OCI-LY3 (cell line): Measurements from ENCODE around the gene B4GALT3.

Experiments
- H2AFZ ChIP-seq: fragments of 200-600, 300-600 bp; shearing (Covaris generic); 2 replicates; pipeline ENCODE4 v1.6.0; 2014; ENCODE audit warnings: antibody characterized with exemption, low read depth, low read length
- H3K27ac ChIP-seq: fragments of 200-600, 300-600 bp; sonication (generic); 2 replicates; pipeline ENCODE4 v1.5.1; 2014; ENCODE audit warnings: mild to moderate bottlenecking, low read length, moderate library complexity, mixed read lengths
- H3K27me3 ChIP-seq: fragments of 200-600, 300-600 bp; sonication (generic); 2 replicates; pipeline ENCODE4 v1.6.1; 2014; ENCODE audit warnings: low read depth, low read length, mixed read lengths
- H3K36me3 ChIP-seq: fragments of 200-600, 300-600 bp; sonication (generic); replicated peaks from 2 replicates; pipeline ENCODE3; 2014; ENCODE audit warnings: low read depth, low read length, mixed read lengths
- H3K4me1 ChIP-seq: fragments of 300-600, 200-600 bp; sonication (generic); 2 replicates; pipeline ENCODE4 v1.6.1; 2014; ENCODE audit warnings: low read length, mixed read lengths
- H3K4me2 ChIP-seq: fragments of 200-600, 300-600 bp; sonication (generic); 2 replicates; pipeline ENCODE4 v1.6.1; 2014; ENCODE audit warnings: low read length, mixed read lengths
- H3K4me3 ChIP-seq: fragments of 300-600, 200-600 bp; sonication (generic); 2 replicates; pipeline ENCODE4 v1.5.1; 2014; ENCODE audit warnings: antibody characterized with exemption, mild to moderate bottlenecking, low read length, moderate library complexity
- H3K79me2 ChIP-seq: fragments of 300-600, 200-600 bp; shearing (Covaris generic); 2 replicates; pipeline ENCODE4 v1.6.1; 2014; ENCODE audit warnings: mild to moderate bottlenecking, low read length, mixed read lengths
- H3K9ac ChIP-seq: fragments of 300-600, 200-600 bp; shearing (Covaris generic); 2 replicates; pipeline ENCODE4 v1.6.0; 2014; ENCODE audit warnings: mild to moderate bottlenecking, low read length, moderate library complexity
- H3K9me3 ChIP-seq: fragments of 200-600, 300-600 bp; shearing (Covaris generic); 2 replicates; pipeline ENCODE4 v1.6.1; 2014; ENCODE audit warnings: low read length, mixed read lengths; ENCODE audit not compliant: insufficient read depth
- H4K20me1 ChIP-seq: fragments of 200-600, 300-600 bp; sonication (generic); 2 replicates; pipeline ENCODE4 v1.6.1; 2016; ENCODE audit warnings: low read length, mixed read lengths; ENCODE audit not compliant: insufficient read depth
- EZH2phosphoT487 ChIP-seq: fragments of 200-600 bp; shearing (Covaris generic); IDR thresholded peaks from 2 replicates; pipeline ENCODE4 v1.6.1; 2018; ENCODE audit warnings: antibody characterized with exemption, mixed run types, low read depth
- TF ChIP-seq, protein P1 (sequence below): fragments of 200-600, 300-600 bp; sonication (generic); IDR thresholded peaks from 2 replicates; pipeline ENCODE4 v1.5.1; 2014; ENCODE audit warnings: antibody characterized with exemption, low read length, low read depth

Gene B4GALT3

DNA sequence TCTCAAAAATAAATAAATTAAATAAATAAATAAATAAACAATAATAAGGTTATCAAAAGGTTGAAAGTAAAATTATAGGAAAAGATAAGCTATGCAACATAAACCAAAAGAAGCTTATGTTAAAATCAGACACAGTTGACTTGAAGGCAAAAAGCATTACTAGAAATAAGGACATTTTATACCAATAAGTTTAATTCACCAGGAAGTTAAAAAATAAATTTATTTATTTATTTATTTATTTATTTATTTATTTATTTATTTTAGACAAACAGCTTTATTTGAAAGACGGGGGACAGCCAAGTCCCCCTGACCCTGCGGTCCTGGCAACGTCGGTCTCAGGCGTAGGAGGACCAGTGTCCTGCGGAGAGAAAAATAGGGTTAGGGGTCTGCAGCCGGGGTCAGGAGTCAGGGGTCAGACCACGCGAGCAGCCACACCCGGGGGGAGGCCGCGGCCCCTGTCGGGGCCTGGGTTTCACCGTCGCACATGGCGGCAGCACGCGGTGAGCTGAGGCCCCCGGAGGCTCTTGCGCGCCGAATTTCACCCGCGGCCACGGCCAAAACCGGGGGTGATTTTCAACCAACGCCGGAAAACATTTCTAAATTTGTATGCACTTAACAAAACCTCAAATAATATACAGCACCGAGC, 36.4 kb downstream of the B4GALT3 start:
- H2AFZ ChIP-seq = no peak overlapping the region
- no peak overlapping the region for H3K9ac ChIP-seq
- H3K27ac ChIP-seq = no peak overlapping the region
- H3K4me1 ChIP-seq = no peaks in the 10 kb centered on the region
- H3K79me2 ChIP-seq = no peaks in the 10 kb centered on the region
- H3K36me3 ChIP-seq = no peaks in the 10 kb centered on the region
- no peaks in the 10 kb centered on the region for H3K27me3 ChIP-seq
- H3K4me3 ChIP-seq = no peak overlapping the region
- TF ChIP-seq, protein P1, sequence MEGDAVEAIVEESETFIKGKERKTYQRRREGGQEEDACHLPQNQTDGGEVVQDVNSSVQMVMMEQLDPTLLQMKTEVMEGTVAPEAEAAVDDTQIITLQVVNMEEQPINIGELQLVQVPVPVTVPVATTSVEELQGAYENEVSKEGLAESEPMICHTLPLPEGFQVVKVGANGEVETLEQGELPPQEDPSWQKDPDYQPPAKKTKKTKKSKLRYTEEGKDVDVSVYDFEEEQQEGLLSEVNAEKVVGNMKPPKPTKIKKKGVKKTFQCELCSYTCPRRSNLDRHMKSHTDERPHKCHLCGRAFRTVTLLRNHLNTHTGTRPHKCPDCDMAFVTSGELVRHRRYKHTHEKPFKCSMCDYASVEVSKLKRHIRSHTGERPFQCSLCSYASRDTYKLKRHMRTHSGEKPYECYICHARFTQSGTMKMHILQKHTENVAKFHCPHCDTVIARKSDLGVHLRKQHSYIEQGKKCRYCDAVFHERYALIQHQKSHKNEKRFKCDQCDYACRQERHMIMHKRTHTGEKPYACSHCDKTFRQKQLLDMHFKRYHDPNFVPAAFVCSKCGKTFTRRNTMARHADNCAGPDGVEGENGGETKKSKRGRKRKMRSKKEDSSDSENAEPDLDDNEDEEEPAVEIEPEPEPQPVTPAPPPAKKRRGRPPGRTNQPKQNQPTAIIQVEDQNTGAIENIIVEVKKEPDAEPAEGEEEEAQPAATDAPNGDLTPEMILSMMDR = no peak
- TF ChIP-seq EZH2phosphoT487 = no peak
- H4K20me1 ChIP-seq = no peaks in the 10 kb centered on the region
- no peak overlapping the region for H3K4me2 ChIP-seq
- no peaks in the 10 kb centered on the region for H3K9me3 ChIP-seq

DNA sequence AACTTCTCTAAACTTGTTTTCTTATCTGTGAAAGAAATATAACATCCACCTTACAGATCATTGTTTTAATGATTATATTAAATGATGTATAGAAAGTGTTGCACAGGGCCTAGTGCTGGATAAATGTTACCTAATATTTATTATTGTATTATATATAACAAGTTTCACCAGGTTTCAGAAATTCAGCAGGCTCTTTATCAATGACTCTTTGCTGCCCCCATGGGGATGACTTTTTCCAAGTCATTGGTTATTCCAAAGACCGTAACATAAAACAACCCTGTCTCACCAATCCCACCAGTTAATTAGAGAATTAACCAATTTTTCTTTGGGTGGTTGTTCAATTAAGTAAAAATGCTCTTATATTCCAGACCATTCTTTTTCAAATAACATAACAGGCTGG, 37.5 kb downstream of the B4GALT3 start:
- H3K4me3 ChIP-seq = no peak overlapping the region
- no peaks in the 10 kb centered on the region for H4K20me1 ChIP-seq
- no peak overlapping the region for H3K4me2 ChIP-seq
- H3K79me2 ChIP-seq = no peaks in the 10 kb centered on the region
- no peak overlapping the region for H2AFZ ChIP-seq
- no peaks in the 10 kb centered on the region for H3K36me3 ChIP-seq
- no peak for TF ChIP-seq EZH2phosphoT487
- TF ChIP-seq, protein P1 = peak; percentile 72
- H3K27me3 ChIP-seq = no peaks in the 10 kb centered on the region
- no peak overlapping the region for H3K9ac ChIP-seq
- no peak overlapping the region for H3K27ac ChIP-seq
- no peaks in the 10 kb centered on the region for H3K9me3 ChIP-seq
- no peaks in the 10 kb centered on the region for H3K4me1 ChIP-seq

DNA sequence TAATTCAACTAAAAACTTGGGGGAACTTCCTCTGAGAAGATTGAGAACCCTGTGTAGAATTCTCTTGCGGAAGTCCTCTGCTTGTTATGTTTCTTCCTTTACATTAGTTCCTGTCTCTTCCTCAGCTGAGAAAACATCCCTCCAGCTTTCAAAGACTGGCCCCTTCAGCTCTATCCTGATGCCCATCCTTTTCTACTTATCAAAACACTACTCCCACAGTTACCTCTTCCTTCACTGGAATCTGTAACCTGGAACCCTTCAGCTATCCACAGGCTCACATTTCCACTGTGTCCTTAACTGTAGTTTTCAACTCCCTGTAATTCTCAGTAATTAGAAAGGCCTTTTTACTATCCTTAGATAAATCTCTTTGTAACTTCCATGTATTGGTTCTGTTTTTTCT, 38.9 kb downstream of the B4GALT3 start:
- TF ChIP-seq EZH2phosphoT487 = no peak
- TF ChIP-seq, protein P1 = no peak
- Histone ChIP-seq H3K4me3 (no peak overlapping the region), H3K36me3 (no peaks in the 10 kb centered on the region), H3K4me2 (no peak overlapping the region), H3K27me3 (no peaks in the 10 kb centered on the region), H3K4me1 (peaks cover 5% of the 10 kb centered on the region), H3K9ac (no peak overlapping the region), H3K9me3 (no peaks in the 10 kb centered on the region), H3K27ac (no peak overlapping the region), H2AFZ (no peak overlapping the region), H3K79me2 (peaks cover 5% of the 10 kb centered on the region), H4K20me1 (no peaks in the 10 kb centered on the region)

DNA sequence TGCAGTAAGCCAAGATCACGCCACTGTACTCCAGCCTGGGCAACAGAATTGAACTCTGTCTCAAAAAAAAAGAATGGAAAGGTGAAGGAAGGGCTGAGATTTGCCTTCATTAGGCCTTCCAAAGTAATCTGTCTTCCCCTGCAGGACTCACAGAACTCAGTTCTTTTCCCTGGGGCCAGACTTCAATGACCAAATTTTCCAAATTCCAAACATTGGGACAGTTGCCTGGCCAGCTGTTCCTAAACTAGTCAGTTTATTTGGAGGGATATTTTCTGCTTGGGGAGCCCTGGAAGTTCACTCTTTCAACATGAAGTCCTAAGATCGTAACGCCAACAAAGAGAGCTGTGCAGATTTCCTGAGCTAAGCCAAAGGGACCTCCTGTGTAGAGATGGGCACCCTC, 39.4 kb downstream of the B4GALT3 start:
- H3K36me3 ChIP-seq = no peaks in the 10 kb centered on the region
- H3K4me1 ChIP-seq = peaks cover 6% of the 10 kb centered on the region
- peaks cover 10% of the 10 kb centered on the region for H3K79me2 ChIP-seq
- no peak overlapping the region for H2AFZ ChIP-seq
- no peak overlapping the region for H3K27ac ChIP-seq
- no peaks in the 10 kb centered on the region for H3K27me3 ChIP-seq
- no peaks in the 10 kb centered on the region for H4K20me1 ChIP-seq
- H3K9me3 ChIP-seq = no peaks in the 10 kb centered on the region
- H3K9ac ChIP-seq = no peak overlapping the region
- TF ChIP-seq EZH2phosphoT487 = no peak
- TF ChIP-seq, protein P1 = no peak
- no peak overlapping the region for H3K4me2 ChIP-seq
- no peak overlapping the region for H3K4me3 ChIP-seq
